Bronchial epithelial cell (primary cell): ENCODE data around the gene LTBP3. TPM values are rescaled to one million over a fixed set of nuclear protein-coding genes. Genes with fewer than 3 reads are reported as not detected.
"Not testable (repeated sequence)": the region's sequence is repeated elsewhere in the genome, so short reads cannot be mapped to it uniquely, and the experiment has no call there.

Source experiments
- DNase-seq: peaks from one replicate; pipeline ENCODE4 v3.0.0-alpha.2; 2010; ENCODE audit warnings: low read depth
- FAIRE-seq: peaks from 2 replicates; lab custom pipeline; 2011; peaks lifted over from hg19 to GRCh38; lab: Jason Lieb, UNC
- H3K27me3 ChIP-seq: 2 replicates; pipeline ENCODE4 v1.5.1; 2011; ENCODE audit warnings: low read length; ENCODE audit not compliant: control insufficient read depth, insufficient read depth
- H3K36me3 ChIP-seq: 2 replicates; pipeline ENCODE4 v1.5.1; 2011; ENCODE audit warnings: low read length; ENCODE audit not compliant: control insufficient read depth, insufficient read depth
- H3K4me3 ChIP-seq: 2 replicates; pipeline ENCODE4 v1.5.1; 2011; ENCODE audit warnings: mild to moderate bottlenecking, low read depth, low read length, control low read depth
- CTCF ChIP-seq: IDR thresholded peaks from 2 replicates; pipeline ENCODE4 v1.5.1; 2011; ENCODE audit warnings: mild to moderate bottlenecking, moderate library complexity, low read length, control low read depth, inconsistent platforms; ENCODE audit not compliant: insufficient read depth, severe bottlenecking
- total RNA-seq: library from RNA; depleted of rRNA; stranded (reverse); fragments of >200 nt; gene quantifications from 2 replicates; pipeline ENCODE4 v1.2.1, GENCODE V29; 2014

Gene LTBP3
- total RNA-seq, 1 donor from 2014 or later = 35.0 TPM

DNA sequence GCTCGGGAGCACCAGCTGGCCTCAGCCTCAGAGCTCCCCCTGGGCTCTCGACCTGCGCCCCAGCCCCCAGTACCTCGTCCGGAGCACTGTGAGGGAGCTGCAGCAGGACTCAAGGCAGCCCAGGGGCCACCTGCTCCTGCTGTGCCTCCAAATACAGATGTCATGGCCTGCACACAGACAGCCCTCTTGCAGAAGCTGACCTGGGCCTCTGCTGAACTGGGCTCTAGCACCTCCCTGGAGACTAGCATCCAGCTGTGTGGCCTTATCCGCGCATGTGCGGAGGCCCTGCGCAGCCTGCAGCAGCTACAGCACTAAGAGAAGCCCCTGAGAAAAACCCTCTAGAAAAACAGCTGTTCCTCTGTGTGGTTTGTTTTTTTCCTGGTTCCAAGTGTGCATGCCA lies 13.3 kb upstream of the LTBP3 start:
- FAIRE-seq = no peak
- H3K27me3 ChIP-seq = no peaks in the 10 kb centered on the region
- no peak for TF ChIP-seq CTCF
- peak overlapping the region; percentile 93 for H3K4me3 ChIP-seq
- no peak for DNase-seq
- H3K36me3 ChIP-seq = peaks cover 3% of the 10 kb centered on the region

- Histone ChIP-seq H3K36me3 (peaks cover 3% of the 10 kb centered on the region), H3K4me3 (peak within 1 kb of the TSS; percentile 93), H3K27me3 (no peaks in the 10 kb centered on the region)
- TF ChIP-seq CTCF = peak; percentile 43
- no peak for FAIRE-seq
- DNase-seq = peak; percentile 92
Observed at GRCh38 chr11:65569973-65570918, 12.1 kb upstream of the LTBP3 start, which contains the start of gene ZNRD2. ZNRD2 (plus strand) TSS chr11:65570477; CDS start chr11:65570492, 15 bp downstream.

DNA sequence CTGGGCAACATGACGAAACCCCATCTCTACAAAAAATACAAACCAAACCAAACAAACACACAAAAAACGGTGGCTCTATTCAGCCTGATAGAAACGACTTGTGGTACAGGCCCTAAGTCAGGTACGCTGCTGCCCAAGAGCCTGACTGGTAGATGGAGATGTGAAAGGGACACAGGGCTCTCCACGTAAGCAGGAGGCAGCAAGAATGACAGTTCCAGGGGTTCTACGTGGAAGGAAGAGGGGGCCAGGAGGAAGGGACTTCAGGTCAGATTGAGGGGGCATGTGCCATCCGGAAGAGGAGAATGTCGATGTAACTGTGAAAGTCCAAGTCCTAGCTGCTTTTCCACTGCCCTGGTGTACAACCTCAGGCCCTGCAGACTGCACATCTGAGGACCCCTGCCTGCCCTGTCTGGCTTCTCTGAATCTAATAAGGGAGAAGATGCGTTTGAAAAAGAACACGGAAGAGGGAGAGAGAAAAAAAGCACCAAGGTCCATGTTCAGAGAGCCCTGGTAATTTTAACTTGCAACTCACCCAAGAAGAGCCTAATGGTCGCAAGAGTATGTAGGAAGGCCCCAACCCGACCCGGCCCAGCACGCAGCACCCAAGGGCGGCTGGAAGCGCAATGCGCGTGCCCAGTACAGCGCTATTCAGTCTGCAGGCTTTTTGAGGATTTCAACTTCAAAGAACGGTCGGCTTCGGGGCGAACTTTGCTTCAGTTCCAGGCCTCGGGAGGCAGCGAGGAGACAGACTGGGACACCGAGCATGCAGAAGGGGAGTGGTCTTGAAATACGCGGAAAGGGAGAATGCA lies 11.2 kb upstream of the LTBP3 start:
- no peak for FAIRE-seq
- Histone ChIP-seq H3K4me3 (peak overlapping the region; percentile 93), H3K27me3 (no peaks in the 10 kb centered on the region), H3K36me3 (peaks cover 3% of the 10 kb centered on the region)
- no peak for DNase-seq
- TF ChIP-seq CTCF = no peak

DNA sequence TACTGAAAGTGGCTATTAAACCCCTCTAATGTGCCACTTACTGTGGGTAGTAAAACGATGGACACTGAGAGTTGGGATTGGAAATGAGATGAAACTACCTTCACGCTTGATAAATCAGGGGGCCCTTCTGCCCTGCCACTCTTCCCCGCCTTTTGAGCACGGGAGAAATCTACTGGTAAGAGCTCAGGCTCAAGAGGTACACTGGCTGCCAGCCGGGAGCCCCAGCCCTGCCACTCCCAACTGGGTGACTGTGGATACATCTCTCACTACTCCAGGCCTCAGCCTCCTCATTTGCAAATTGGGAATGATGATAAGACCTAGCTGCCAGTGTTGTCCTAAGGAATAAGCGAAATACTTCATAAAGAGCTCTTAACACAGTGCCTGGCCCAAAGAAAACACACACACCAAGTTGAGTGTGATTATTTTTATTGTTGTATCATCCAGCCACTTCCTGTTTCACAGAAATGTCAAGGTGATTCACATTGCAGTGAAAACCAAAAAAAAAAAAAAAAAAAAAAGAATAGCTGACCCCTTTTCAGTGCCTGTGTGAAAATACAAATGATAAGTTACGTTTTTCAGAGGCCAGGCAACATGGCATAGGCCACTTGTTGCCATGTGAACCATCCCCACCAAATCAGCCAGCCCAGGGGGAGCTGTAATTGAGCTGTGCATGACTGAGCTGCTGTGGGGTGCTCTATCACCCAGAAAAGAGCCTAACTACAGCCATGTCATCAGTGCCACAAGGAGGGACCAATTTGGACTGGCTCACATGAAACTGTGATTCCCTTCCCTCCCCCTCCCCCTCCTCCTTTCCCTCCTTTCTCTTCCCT lies 7.7 kb upstream of the LTBP3 start:
- DNase-seq (peak; percentile 37), FAIRE-seq (no peak)
- TF ChIP-seq CTCF = no peak
- Histone ChIP-seq H3K27me3 (no peaks in the 10 kb centered on the region), H3K36me3 (peaks cover 2% of the 10 kb centered on the region), H3K4me3 (no peak overlapping the region)

DNA sequence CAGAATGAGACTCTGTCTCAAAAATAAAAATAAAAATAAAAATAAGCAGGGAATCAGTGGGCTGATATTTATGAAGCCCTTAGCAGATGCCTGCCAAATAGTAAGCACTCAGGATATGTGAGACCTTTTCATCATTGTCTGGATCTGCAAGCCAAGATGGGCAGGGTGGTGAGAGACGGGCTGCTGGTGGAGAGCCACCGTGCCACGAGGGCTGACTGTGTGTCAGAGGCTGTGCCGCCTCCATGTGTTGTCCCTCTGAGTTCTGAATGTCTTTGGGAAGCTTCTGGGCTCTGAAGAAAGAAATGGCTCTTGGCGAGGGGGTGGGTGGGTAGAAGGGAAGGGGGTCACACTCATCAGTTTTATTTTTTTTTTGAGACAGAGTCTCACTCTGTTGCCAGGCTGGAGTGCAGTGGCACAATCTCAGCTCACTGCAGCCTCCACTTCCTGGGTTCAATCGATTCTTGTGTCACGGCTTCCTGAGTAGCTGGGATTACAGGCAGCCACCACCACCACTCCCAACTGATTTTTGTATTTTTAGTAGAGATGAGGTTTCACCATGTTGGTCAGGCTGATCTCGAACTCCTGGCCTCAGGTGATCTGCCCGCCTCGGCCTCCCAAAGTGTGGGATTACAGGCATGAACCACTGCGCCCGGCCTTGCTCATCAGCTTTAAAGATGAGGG lies 6.9 kb upstream of the LTBP3 start:
- not testable (repeated sequence) for DNase-seq, H3K4me3 ChIP-seq, H3K36me3 ChIP-seq, H3K27me3 ChIP-seq, FAIRE-seq
